ENCODE results near the gene CRADD.

Gene CRADD

GRCh38 chr12:93857279-93857938 lies 180.2 kb downstream of the CRADD start:
- H3K36me3 ChIP-seq, result peaks cover 0 to 4% (median 0%) of the 10 kb centered on the region in 3 donors
- no peak overlapping the region for H3K4me3 ChIP-seq
- H3K27me3 ChIP-seq, result no peaks in the 10 kb centered on the region
- intact Hi-C loops (cut with DNase I; ENCODE audit: low total_unique reads), result no loop called here
- no peaks in the 10 kb centered on the region for H3K9me3 ChIP-seq
- H3K27ac ChIP-seq, result no peak overlapping the region
- no peak for DNase-seq
- H3K4me1 ChIP-seq, result no peaks in the 10 kb centered on the region
- TF ChIP-seq CTCF (IDR thresholded peaks at IDR 0.05), result no peak

- Histone ChIP-seq H3K4me3 (no peak overlapping the region), H3K9me3 (no peaks in the 10 kb centered on the region), H3K27me3 (no peaks in the 10 kb centered on the region), H3K4me1 (no peaks in the 10 kb centered on the region), H3K27ac (no peak overlapping the region), H3K36me3 (peaks cover 0 to 4% (median 0%) of the 10 kb centered on the region in 3 donors)
- intact Hi-C loops (cut with DNase I; ENCODE audit: low total_unique reads), result no loop called here
- no peak for DNase-seq
- TF ChIP-seq CTCF (IDR thresholded peaks at IDR 0.05), result no peak
Measured at GRCh38 chr12:93857991-93858447, 180.8 kb downstream of the CRADD start.

GRCh38 chr12:93860668-93861373 lies 183.6 kb downstream of the CRADD start:
- no peak for TF ChIP-seq CTCF (IDR thresholded peaks at IDR 0.05)
- H3K27me3 ChIP-seq, result no peaks in the 10 kb centered on the region

GRCh38 chr12:93862424-93862823 lies 185.2 kb downstream of the CRADD start:
- no peak for DNase-seq
- H3K9me3 ChIP-seq, result peaks cover 0 to 17% (median 16%) of the 10 kb centered on the region in 3 donors
- intact Hi-C loops (cut with DNase I; ENCODE audit: low total_unique reads), result no loop called here
- no peaks in the 10 kb centered on the region for H3K27me3 ChIP-seq
- TF ChIP-seq CTCF (IDR thresholded peaks at IDR 0.05), result no peak
- H3K27ac ChIP-seq, result no peak overlapping the region
- H3K4me1 ChIP-seq, result no peaks in the 10 kb centered on the region
- H3K36me3 ChIP-seq, result peaks cover 0 to 16% (median 0%) of the 10 kb centered on the region in 3 donors
- H3K4me3 ChIP-seq, result no peak overlapping the region

More at GRCh38 chr12:93860668-93861373, 183.6 kb downstream of the CRADD start:
- Histone ChIP-seq H3K4me3 (no peak overlapping the region), H3K9me3 (peaks cover 0 to 10% (median 9%) of the 10 kb centered on the region in 3 donors), H3K4me1 (no peaks in the 10 kb centered on the region), H3K36me3 (peaks cover 0 to 6% (median 0%) of the 10 kb centered on the region in 3 donors), H3K27ac (no peak overlapping the region)
- no peak for DNase-seq
- intact Hi-C loops (cut with DNase I; ENCODE audit: low total_unique reads), result no loop called here

- no peaks in the 10 kb centered on the region for H3K27me3 ChIP-seq
- no peak overlapping the region for H3K4me3 ChIP-seq
- no peak overlapping the region for H3K27ac ChIP-seq
- DNase-seq, result no peak
- peaks cover 0 to 26% (median 16%) of the 10 kb centered on the region in 3 donors for H3K9me3 ChIP-seq
- no peak for TF ChIP-seq CTCF (IDR thresholded peaks at IDR 0.05)
- peaks cover 0 to 23% (median 0%) of the 10 kb centered on the region in 4 donors for H3K4me1 ChIP-seq
- intact Hi-C loops (cut with DNase I; ENCODE audit: low total_unique reads), result no loop called here
- H3K36me3 ChIP-seq, result peaks cover 0 to 16% (median 0%) of the 10 kb centered on the region in 3 donors
Measured at GRCh38 chr12:93865751-93866150, 188.6 kb downstream of the CRADD start.

Measured in tibial artery (tissue), 4 donors.